HCT116 (cell line): ENCODE data around the gene RBM19. TPM values are rescaled to one million over a fixed set of nuclear protein-coding genes. Genes with fewer than 3 reads are reported as not detected.

Source experiments
- ATAC-seq: fragments of 200-7000 bp; cut with Tn5 transposase; 2 replicates; pipeline ENCODE4 v1.9.1; 2020; ENCODE audit warnings: mild to moderate bottlenecking, moderate library complexity
- BruUV-seq: library from RNA; stranded (reverse); fragments of 400-500 nt; replicated peaks from 2 replicates; lab custom pipeline; 2021; lab: Mats Ljungman, UMichigan
- CTCF ChIA-PET: fragments of 300-600 bp; sonication (Branson Sonifier 250); formaldehyde crosslinking; loops from one replicate; lab custom pipeline; 2021; ENCODE audit warnings: antibody characterized with exemption; lab: Charles Lee
- POLR2A ChIA-PET: fragments of 300-600, 350-600 bp; sonication (Branson Sonifier 250); formaldehyde crosslinking; loops from one replicate; lab custom pipeline; 2021; ENCODE audit warnings: antibody characterized with exemption; lab: Charles Lee
- RAD21 ChIA-PET, 2 experiments: fragments of 300-600 bp; sonication (Branson Sonifier 250); formaldehyde crosslinking; loops; one replicate each; lab custom pipeline; 2023; ENCODE audit warnings: low total read pairs in 2 of 2; ENCODE audit not compliant: uncharacterized antibody in 2 of 2, unreplicated experiment in 2 of 2, low non-redundant PET in 1 of 2; lab: Charles Lee
- DNase-seq: peaks from one replicate; pipeline ENCODE4 v3.0.0-alpha.2; 2010; ENCODE audit warnings: low read depth, low spot score
- H2AFZ ChIP-seq: fragments of 200-600 bp; shearing (Covaris generic), sonication (generic); 2 replicates; pipeline ENCODE4 v1.6.1; 2017; ENCODE audit warnings: low read depth, mixed run types, mixed read lengths, antibody characterized with exemption, low read length; ENCODE audit not compliant: poor library complexity, severe bottlenecking
- H3K27ac ChIP-seq: 2 replicates; pipeline ENCODE4 v1.5.1; 2012; ENCODE audit warnings: low read depth, low read length
- H3K27me3 ChIP-seq: fragments of 200-600 bp; sonication (generic); 2 replicates; pipeline ENCODE4 v1.6.1; 2016; ENCODE audit warnings: mixed run types, low read length, mixed read lengths; ENCODE audit not compliant: insufficient read depth
- H3K36me3 ChIP-seq, 2 experiments: fragments of 200-500 bp in 1 of 2; fragments of 200-600 bp in 1 of 2; sonication (Bioruptor generic) in 1 of 2; sonication (generic) in 1 of 2; 2 replicates each; pipeline versions ENCODE4 v1.5.1 to v1.6.1; 2014 to 2016; ENCODE audit warnings: low read length in 2 of 2, inconsistent platforms in 1 of 2, mixed read lengths in 1 of 2, mixed run types in 1 of 2; ENCODE audit not compliant: insufficient read depth in 2 of 2, control insufficient read depth in 1 of 2
- H3K4me1 ChIP-seq, 2 experiments: fragments of 200-600 bp in 1 of 2; sonication (generic) in 1 of 2; 2 replicates each; pipeline versions ENCODE4 v1.5.1 to v1.6.1; 2012 to 2017; ENCODE audit warnings: low read length in 2 of 2, inconsistent platforms in 1 of 2, mild to moderate bottlenecking in 1 of 2, mixed read lengths in 1 of 2, mixed run types in 1 of 2, moderate library complexity in 1 of 2; ENCODE audit not compliant: insufficient read depth in 2 of 2, control insufficient read depth in 1 of 2
- H3K4me2 ChIP-seq: fragments of 200-600 bp; sonication (generic); 2 replicates; pipeline ENCODE4 v1.6.1; 2017; ENCODE audit warnings: mixed run types, low read length, mixed read lengths
- H3K4me3 ChIP-seq, 2 experiments: fragments of 200-600 bp in 1 of 2; sonication (generic) in 1 of 2; replicated peaks in 1 of 2; 2 replicates each; pipeline ENCODE4 v1.5.1; 2011 to 2016; ENCODE audit warnings: low read length in 2 of 2, control low read depth in 1 of 2, low read depth in 1 of 2, mild to moderate bottlenecking in 1 of 2, mixed read lengths in 1 of 2, mixed run types in 1 of 2
- H3K79me2 ChIP-seq: fragments of 200-600 bp; sonication (generic); 2 replicates; pipeline ENCODE4 v1.6.1; 2017; ENCODE audit warnings: mild to moderate bottlenecking, mixed run types, low read length, moderate library complexity, mixed read lengths; ENCODE audit not compliant: insufficient read depth
- H3K9ac ChIP-seq: fragments of 200-600 bp; sonication (generic); 2 replicates; pipeline ENCODE4 v1.6.1; 2016; ENCODE audit warnings: low read length, mixed read lengths
- H3K9me2 ChIP-seq: fragments of 200-600 bp; sonication (generic), shearing (Covaris generic); 2 replicates; pipeline ENCODE4 v1.6.1; 2017; ENCODE audit warnings: mixed run types, mild to moderate bottlenecking, moderate library complexity; ENCODE audit not compliant: insufficient read depth
- H3K9me3 ChIP-seq, 2 experiments: fragments of 200-500 bp in 1 of 2; fragments of 200-600 bp in 1 of 2; sonication (Bioruptor generic) in 1 of 2; sonication (generic) in 1 of 2; 2 replicates each; pipeline ENCODE4 v1.6.1; 2014 to 2017; ENCODE audit warnings: low read length in 2 of 2, mixed read lengths in 2 of 2, inconsistent platforms in 1 of 2, low read depth in 1 of 2, mild to moderate bottlenecking in 1 of 2, mixed run types in 1 of 2, moderate library complexity in 1 of 2; ENCODE audit not compliant: control insufficient read depth in 1 of 2, insufficient read depth in 1 of 2
- H4K20me1 ChIP-seq: fragments of 200-600 bp; sonication (generic), shearing (Covaris generic); 2 replicates; pipeline ENCODE4 v1.6.1; 2017; ENCODE audit warnings: mixed run types, mild to moderate bottlenecking, moderate library complexity; ENCODE audit not compliant: insufficient read depth
- CEBPB ChIP-seq: IDR thresholded peaks from 2 replicates; pipeline ENCODE4 v1.6.1; 2012; ENCODE audit warnings: low read depth
- EGR1 ChIP-seq: IDR thresholded peaks from 2 replicates; pipeline ENCODE4 v1.6.1; 2012; ENCODE audit warnings: low read depth
- ELF1 ChIP-seq: IDR thresholded peaks from 2 replicates; pipeline ENCODE4 v1.6.1; 2012; ENCODE audit warnings: low read depth, borderline replicate concordance
- EZH2 ChIP-seq: fragments of 200-600 bp; sonication (generic); IDR thresholded peaks from 2 replicates; pipeline ENCODE4 v1.6.1; 2017; ENCODE audit warnings: antibody characterized with exemption, mixed run types
- EZH2phosphoT487 ChIP-seq: fragments of 200-600 bp; IDR thresholded peaks from 2 replicates; pipeline ENCODE4 v1.6.1; 2018; ENCODE audit warnings: antibody characterized with exemption, borderline replicate concordance
- FOSL1 ChIP-seq: IDR thresholded peaks from 2 replicates; pipeline ENCODE4 v1.6.1; 2012; ENCODE audit warnings: low read depth
- JUND ChIP-seq: IDR thresholded peaks from 2 replicates; pipeline ENCODE4 v1.6.1; 2012
- POLR2A ChIP-seq: IDR thresholded peaks from 2 replicates; pipeline ENCODE4 v1.7.0; 2011; ENCODE audit warnings: borderline replicate concordance; ENCODE audit not compliant: insufficient read depth, insufficient read length; ENCODE audit errors: extremely low read depth
- SIN3A ChIP-seq: IDR thresholded peaks from 2 replicates; pipeline ENCODE4 v1.6.1; 2012; ENCODE audit warnings: low read depth
- SP1 ChIP-seq: IDR thresholded peaks from 2 replicates; pipeline ENCODE4 v1.6.1; 2012; ENCODE audit warnings: low read depth
- SRF ChIP-seq: IDR thresholded peaks from 2 replicates; pipeline ENCODE4 v1.6.1; 2012; ENCODE audit warnings: low read depth
- TCF7L2 ChIP-seq: IDR thresholded peaks from 2 replicates; pipeline ENCODE4 v1.7.0; 2011; ENCODE audit warnings: borderline replicate concordance, inconsistent platforms; ENCODE audit not compliant: insufficient read depth, insufficient read length; ENCODE audit errors: extremely low read depth
- YY1 ChIP-seq: IDR thresholded peaks from 2 replicates; pipeline ENCODE4 v1.6.1; 2011; ENCODE audit warnings: low read length, low read depth, moderate library complexity, mild to moderate bottlenecking; ENCODE audit not compliant: insufficient replicate concordance; ENCODE audit errors: extremely low read depth
- ZFX ChIP-seq: fragments of 450-650 bp; IDR thresholded peaks from 2 replicates; pipeline ENCODE4 v1.6.1; 2017
- intact Hi-C: fragments of 100-400 bp; cut with micrococcal nuclease; formaldehyde crosslinking; loops from 2 replicates; pipeline ENCODE4 v1.10.0; 2022
- total RNA-seq: library from RNA; stranded (reverse); gene quantifications from one replicate; pipeline ENCODE4 v1.2.1, GENCODE V29; 2021; ENCODE audit not compliant: unreplicated experiment
- TF ChIP-seq, protein P1 (sequence below), 3 experiments: fragments of 200-600 bp in 1 of 3; sonication (generic) in 1 of 3; IDR thresholded peaks in 2 of 3; conservative IDR thresholded peaks in 1 of 3; 2 replicates each; pipeline ENCODE4 v1.5.1; 2012 to 2017; ENCODE audit warnings: low read depth in 2 of 3, low read length in 2 of 3, antibody characterized with exemption in 1 of 3, borderline replicate concordance in 1 of 3, control low read depth in 1 of 3, mild to moderate bottlenecking in 1 of 3, mixed read lengths in 1 of 3, mixed run types in 1 of 3, moderate library complexity in 1 of 3; ENCODE audit not compliant: insufficient read depth in 1 of 3
- TF ChIP-seq, protein P2 (sequence below): IDR thresholded peaks from 2 replicates; pipeline ENCODE4 v1.6.1; 2012
- TF ChIP-seq, protein P3 (sequence below): IDR thresholded peaks from 2 replicates; pipeline ENCODE4 v1.6.1; 2011; ENCODE audit warnings: mild to moderate bottlenecking, low read length, moderate library complexity; ENCODE audit not compliant: insufficient replicate concordance; ENCODE audit errors: extremely low read depth
- TF ChIP-seq, protein P4 (sequence below): IDR thresholded peaks from 2 replicates; pipeline ENCODE4 v1.6.1; 2012
- TF ChIP-seq, protein P5 (sequence below): IDR thresholded peaks from 2 replicates; pipeline ENCODE4 v1.6.1; 2012; ENCODE audit warnings: low read depth

Gene RBM19
- total RNA-seq, 1 experiment from 2014 or later: 30.7 TPM

DNA sequence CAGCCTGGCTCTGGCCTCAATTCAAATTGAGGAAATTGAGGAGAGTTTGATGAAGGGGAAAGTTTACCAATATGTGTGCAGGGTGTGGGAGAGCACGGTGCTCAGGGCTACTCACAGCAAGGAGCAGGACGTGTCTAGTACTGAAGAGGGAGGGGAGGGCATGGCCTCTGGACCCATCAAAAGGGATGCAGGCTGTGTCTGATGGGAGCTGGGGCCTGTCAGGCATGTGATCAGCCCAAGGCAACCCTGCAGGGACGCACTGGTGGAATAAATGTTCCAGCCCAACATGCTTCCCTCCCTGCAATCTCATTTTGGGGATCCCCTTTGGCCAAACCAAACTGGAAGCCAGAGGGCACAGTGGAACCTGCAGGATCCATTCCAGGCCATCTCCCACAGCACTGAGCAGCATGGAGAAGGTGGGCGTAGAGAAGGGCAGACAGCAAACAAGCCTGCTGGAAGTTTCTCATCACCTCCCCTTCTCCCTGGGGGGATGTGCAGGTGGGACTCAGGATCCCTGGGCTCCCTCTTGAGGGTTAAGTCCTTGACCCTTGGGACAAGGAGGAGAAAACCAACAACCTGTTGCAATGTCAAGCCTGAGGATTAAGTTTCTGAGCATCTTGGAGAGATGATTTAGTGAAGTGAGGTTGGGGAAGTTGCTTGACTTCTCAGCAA is 17.8 kb upstream of the RBM19 start:
- no peak for DNase-seq
- Histone ChIP-seq H4K20me1 (no peaks in the 10 kb centered on the region), H3K4me1 (no peaks in the 10 kb centered on the region), H3K9me3 (no peaks in the 10 kb centered on the region), H3K4me2 (no peak overlapping the region), H3K4me3 (no peak overlapping the region), H3K79me2 (no peaks in the 10 kb centered on the region), H3K27me3 (peaks cover 70% of the 10 kb centered on the region), H3K9me2 (no peaks in the 10 kb centered on the region), H3K9ac (no peak overlapping the region), H2AFZ (no peak overlapping the region), H3K27ac (no peak overlapping the region), H3K36me3 (no peaks in the 10 kb centered on the region)
- intact Hi-C loops: no loop called here
- no peak for ATAC-seq
- ChIA-PET POLR2A (no interaction called here), CTCF (interaction anchor here (2.1 kb wide), 1 partner anchor 525 kb away, joined by 7 read pairs; no protein-coding TSS in a partner anchor), RAD21 (no interaction called here)
- TF ChIP-seq FOSL1: no peak
- TF ChIP-seq POLR2A: no peak
- TF ChIP-seq, protein P1, sequence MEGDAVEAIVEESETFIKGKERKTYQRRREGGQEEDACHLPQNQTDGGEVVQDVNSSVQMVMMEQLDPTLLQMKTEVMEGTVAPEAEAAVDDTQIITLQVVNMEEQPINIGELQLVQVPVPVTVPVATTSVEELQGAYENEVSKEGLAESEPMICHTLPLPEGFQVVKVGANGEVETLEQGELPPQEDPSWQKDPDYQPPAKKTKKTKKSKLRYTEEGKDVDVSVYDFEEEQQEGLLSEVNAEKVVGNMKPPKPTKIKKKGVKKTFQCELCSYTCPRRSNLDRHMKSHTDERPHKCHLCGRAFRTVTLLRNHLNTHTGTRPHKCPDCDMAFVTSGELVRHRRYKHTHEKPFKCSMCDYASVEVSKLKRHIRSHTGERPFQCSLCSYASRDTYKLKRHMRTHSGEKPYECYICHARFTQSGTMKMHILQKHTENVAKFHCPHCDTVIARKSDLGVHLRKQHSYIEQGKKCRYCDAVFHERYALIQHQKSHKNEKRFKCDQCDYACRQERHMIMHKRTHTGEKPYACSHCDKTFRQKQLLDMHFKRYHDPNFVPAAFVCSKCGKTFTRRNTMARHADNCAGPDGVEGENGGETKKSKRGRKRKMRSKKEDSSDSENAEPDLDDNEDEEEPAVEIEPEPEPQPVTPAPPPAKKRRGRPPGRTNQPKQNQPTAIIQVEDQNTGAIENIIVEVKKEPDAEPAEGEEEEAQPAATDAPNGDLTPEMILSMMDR (IDR thresholded peaks at IDR 0.05 in 2 of 3, conservative IDR thresholded peaks at IDR 0.05 in 1 of 3; ENCODE audit: borderline replicate concordance in 1 of 3, insufficient read depth in 1 of 3, low read depth in 2 of 3, low read length in 2 of 3): no peak
- TF ChIP-seq JUND: no peak
- no peak for TF ChIP-seq ELF1
- TF ChIP-seq ZFX: no peak
- no peak for TF ChIP-seq EZH2phosphoT487
- no peak for TF ChIP-seq EGR1
- no peak for TF ChIP-seq SIN3A
- no peak for TF ChIP-seq SRF
- TF ChIP-seq, protein P2, sequence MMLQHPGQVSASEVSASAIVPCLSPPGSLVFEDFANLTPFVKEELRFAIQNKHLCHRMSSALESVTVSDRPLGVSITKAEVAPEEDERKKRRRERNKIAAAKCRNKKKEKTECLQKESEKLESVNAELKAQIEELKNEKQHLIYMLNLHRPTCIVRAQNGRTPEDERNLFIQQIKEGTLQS: no peak
- no peak for TF ChIP-seq EZH2
- no peak for TF ChIP-seq YY1
- TF ChIP-seq, protein P3, sequence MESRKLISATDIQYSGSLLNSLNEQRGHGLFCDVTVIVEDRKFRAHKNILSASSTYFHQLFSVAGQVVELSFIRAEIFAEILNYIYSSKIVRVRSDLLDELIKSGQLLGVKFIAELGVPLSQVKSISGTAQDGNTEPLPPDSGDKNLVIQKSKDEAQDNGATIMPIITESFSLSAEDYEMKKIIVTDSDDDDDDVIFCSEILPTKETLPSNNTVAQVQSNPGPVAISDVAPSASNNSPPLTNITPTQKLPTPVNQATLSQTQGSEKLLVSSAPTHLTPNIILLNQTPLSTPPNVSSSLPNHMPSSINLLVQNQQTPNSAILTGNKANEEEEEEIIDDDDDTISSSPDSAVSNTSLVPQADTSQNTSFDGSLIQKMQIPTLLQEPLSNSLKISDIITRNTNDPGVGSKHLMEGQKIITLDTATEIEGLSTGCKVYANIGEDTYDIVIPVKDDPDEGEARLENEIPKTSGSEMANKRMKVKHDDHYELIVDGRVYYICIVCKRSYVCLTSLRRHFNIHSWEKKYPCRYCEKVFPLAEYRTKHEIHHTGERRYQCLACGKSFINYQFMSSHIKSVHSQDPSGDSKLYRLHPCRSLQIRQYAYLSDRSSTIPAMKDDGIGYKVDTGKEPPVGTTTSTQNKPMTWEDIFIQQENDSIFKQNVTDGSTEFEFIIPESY: no peak
- TF ChIP-seq, protein P4, sequence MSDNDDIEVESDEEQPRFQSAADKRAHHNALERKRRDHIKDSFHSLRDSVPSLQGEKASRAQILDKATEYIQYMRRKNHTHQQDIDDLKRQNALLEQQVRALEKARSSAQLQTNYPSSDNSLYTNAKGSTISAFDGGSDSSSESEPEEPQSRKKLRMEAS: no peak
- TF ChIP-seq, protein P5, sequence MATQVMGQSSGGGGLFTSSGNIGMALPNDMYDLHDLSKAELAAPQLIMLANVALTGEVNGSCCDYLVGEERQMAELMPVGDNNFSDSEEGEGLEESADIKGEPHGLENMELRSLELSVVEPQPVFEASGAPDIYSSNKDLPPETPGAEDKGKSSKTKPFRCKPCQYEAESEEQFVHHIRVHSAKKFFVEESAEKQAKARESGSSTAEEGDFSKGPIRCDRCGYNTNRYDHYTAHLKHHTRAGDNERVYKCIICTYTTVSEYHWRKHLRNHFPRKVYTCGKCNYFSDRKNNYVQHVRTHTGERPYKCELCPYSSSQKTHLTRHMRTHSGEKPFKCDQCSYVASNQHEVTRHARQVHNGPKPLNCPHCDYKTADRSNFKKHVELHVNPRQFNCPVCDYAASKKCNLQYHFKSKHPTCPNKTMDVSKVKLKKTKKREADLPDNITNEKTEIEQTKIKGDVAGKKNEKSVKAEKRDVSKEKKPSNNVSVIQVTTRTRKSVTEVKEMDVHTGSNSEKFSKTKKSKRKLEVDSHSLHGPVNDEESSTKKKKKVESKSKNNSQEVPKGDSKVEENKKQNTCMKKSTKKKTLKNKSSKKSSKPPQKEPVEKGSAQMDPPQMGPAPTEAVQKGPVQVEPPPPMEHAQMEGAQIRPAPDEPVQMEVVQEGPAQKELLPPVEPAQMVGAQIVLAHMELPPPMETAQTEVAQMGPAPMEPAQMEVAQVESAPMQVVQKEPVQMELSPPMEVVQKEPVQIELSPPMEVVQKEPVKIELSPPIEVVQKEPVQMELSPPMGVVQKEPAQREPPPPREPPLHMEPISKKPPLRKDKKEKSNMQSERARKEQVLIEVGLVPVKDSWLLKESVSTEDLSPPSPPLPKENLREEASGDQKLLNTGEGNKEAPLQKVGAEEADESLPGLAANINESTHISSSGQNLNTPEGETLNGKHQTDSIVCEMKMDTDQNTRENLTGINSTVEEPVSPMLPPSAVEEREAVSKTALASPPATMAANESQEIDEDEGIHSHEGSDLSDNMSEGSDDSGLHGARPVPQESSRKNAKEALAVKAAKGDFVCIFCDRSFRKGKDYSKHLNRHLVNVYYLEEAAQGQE: no peak
- TF ChIP-seq TCF7L2: no peak
- TF ChIP-seq CEBPB: no peak
- TF ChIP-seq SP1: no peak
- no TSS peak for BruUV-seq
